ENCODE data around the gene MRPS9. TPM values are rescaled to one million over a fixed set of nuclear protein-coding genes. Genes with fewer than 3 reads are reported as not detected.

The MRPS9 gene
- total and polyA plus RNA-seq, 2 of the 13 experiments (the other 11 are each of a cell fraction or from before 2014, with no cell fraction given) = 31.2 to 91.8 TPM

DNA sequence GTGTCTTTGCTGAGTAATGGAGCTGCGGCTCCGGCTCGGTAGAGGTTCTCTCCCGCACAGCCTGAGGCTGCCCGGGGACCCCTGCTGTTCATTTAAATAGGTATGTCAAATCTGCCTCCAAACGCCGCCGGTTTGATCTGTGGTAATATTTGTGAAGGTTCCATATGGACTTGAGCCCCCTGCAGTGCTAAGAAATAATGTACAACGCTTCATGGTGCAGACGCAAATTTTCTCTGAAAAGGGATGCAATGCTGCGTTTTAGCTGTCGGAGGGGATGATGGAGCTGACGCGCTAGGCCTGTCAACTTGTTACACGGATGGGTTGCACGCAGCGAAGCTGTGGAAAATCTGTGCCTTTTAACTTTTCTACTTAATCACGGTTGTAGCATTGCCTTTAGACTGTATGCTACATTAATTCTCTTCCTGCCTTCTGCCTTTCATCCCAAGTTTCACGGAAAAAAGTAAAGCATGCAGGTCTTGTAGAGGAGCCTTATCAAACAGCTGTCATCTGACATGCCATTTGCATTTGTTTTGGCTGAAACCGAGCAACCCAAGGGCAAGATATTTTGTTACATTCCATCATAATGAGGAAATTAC, 43.2 kb downstream of the MRPS9 start (continued):
- TF ChIP-seq, protein P1, sequence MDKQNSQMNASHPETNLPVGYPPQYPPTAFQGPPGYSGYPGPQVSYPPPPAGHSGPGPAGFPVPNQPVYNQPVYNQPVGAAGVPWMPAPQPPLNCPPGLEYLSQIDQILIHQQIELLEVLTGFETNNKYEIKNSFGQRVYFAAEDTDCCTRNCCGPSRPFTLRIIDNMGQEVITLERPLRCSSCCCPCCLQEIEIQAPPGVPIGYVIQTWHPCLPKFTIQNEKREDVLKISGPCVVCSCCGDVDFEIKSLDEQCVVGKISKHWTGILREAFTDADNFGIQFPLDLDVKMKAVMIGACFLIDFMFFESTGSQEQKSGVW (CRISPR knock-in tag; IDR thresholded peaks at IDR 0.05; ENCODE audit: borderline replicate concordance) = no peak
- TF ChIP-seq ZNF777 (CRISPR knock-in tag; IDR thresholded peaks at IDR 0.05) = no peak

DNA sequence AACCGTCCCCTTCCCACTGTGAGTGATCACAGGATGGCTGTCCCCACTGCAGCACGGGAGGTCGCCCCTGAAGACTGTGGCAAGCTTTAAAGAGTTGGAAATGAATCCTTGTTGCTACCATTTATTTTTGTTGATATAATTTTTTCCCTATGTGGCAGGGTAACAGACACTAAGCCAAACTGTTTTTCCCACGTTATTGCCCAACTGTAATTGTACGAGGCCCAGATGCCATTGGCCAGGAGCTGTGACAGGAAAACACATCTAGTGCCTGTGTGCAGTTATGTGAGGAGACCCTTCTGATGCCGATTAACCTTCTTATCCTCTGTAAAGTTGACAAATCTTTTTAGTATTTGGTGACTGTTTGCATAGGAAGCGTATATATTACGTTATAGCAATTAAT, 44.2 kb downstream of the MRPS9 start:
- H3K4me1 ChIP-seq (ENCODE audit: insufficient read depth, low read length) = no peaks in the 10 kb centered on the region
- intact Hi-C loops (cut with micrococcal nuclease; ENCODE audit: unreplicated experiment) = no loop called here
- no peak overlapping the region for H3K4me3 ChIP-seq (replicated peaks in 1 of 3; ENCODE audit: insufficient read depth in 1 of 3, low read depth in 2 of 3, low read length in 3 of 3)
- in situ Hi-C loops (cut with HindIII; ENCODE audit: extremely low pct_ligation_motif_present, low pct_unique_long_range_greater_than_20kb) = no loop called here
- BruUV-seq (replicated peaks) = no TSS peak
- H3K27me3 ChIP-seq (ENCODE audit: control insufficient read depth in 1 of 2, insufficient read depth in 2 of 2, low read length in 2 of 2) = no peaks in the 10 kb centered on the region
- H3K36me3 ChIP-seq (replicated peaks in 1 of 2; ENCODE audit: control insufficient read depth in 1 of 2, insufficient read depth in 2 of 2, low read length in 2 of 2) = peaks cover 6 to 11% of the 10 kb centered on the region in 2 experiments; a peak in 2 of 5 replicates
- H3K9me3 ChIP-seq (ENCODE audit: low read length) = no peaks in the 10 kb centered on the region
- ATAC-seq (no peak), FAIRE-seq (no peak), DNase-seq (ENCODE audit: low spot score) (no peak)
- CTCF ChIA-PET (ENCODE audit: low intra/inter-chr PET ratio, low total read pairs) = no interaction called here
- H2AFZ ChIP-seq (ENCODE audit: low read length) = no peak overlapping the region
- H3K9ac ChIP-seq (ENCODE audit: insufficient read depth, low read depth, low read length) = no peak overlapping the region
- no peak overlapping the region for H3K27ac ChIP-seq (ENCODE audit: extremely low read length, insufficient read depth, low read length)
- POLR2A ChIA-PET = no interaction called here
- H3K79me2 ChIP-seq (ENCODE audit: insufficient read depth, low read length) = no peaks in the 10 kb centered on the region
- 87% methylated on average over 8 of the region's 8 CpGs for WGBS (ENCODE audit: low lambda C conversion rate)
- no peaks in the 10 kb centered on the region for H4K20me1 ChIP-seq (ENCODE audit: insufficient read depth, low read length)
- H3K4me2 ChIP-seq (ENCODE audit: low read depth, low read length) = no peak overlapping the region
- TF ChIP-seq CENPX (CRISPR knock-in tag; IDR thresholded peaks at IDR 0.05) = no peak
- TF ChIP-seq, protein P2, sequence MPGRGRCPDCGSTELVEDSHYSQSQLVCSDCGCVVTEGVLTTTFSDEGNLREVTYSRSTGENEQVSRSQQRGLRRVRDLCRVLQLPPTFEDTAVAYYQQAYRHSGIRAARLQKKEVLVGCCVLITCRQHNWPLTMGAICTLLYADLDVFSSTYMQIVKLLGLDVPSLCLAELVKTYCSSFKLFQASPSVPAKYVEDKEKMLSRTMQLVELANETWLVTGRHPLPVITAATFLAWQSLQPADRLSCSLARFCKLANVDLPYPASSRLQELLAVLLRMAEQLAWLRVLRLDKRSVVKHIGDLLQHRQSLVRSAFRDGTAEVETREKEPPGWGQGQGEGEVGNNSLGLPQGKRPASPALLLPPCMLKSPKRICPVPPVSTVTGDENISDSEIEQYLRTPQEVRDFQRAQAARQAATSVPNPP (CRISPR knock-in tag; IDR thresholded peaks at IDR 0.05) = no peak
- TF ChIP-seq TOE1 (CRISPR knock-in tag; IDR thresholded peaks at IDR 0.05) = no peak
- no peak for TF ChIP-seq EP300 (IDR thresholded peaks at IDR 0.05; ENCODE audit: low read depth in 2 of 2, low read length in 2 of 2)
- TF ChIP-seq EP300 (CRISPR knock-in tag; IDR thresholded peaks at IDR 0.05; ENCODE audit: borderline replicate concordance) = no peak
- TF ChIP-seq, protein P3, sequence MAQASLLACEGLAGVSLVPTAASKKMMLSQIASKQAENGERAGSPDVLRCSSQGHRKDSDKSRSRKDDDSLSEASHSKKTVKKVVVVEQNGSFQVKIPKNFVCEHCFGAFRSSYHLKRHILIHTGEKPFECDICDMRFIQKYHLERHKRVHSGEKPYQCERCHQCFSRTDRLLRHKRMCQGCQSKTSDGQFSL (CRISPR knock-in tag; IDR thresholded peaks at IDR 0.05) = no peak
- TF ChIP-seq GFI1 (CRISPR knock-in tag; IDR thresholded peaks at IDR 0.05; ENCODE audit: borderline replicate concordance) = no peak
- TF ChIP-seq NFYC (CRISPR knock-in tag; IDR thresholded peaks at IDR 0.05) = no peak
- no peak for TF ChIP-seq XBP1 (CRISPR knock-in tag; IDR thresholded peaks at IDR 0.05)
- no peak for TF ChIP-seq DPF2 (CRISPR knock-in tag; IDR thresholded peaks at IDR 0.05; ENCODE audit: borderline replicate concordance, low read depth)
- TF ChIP-seq, protein P4, sequence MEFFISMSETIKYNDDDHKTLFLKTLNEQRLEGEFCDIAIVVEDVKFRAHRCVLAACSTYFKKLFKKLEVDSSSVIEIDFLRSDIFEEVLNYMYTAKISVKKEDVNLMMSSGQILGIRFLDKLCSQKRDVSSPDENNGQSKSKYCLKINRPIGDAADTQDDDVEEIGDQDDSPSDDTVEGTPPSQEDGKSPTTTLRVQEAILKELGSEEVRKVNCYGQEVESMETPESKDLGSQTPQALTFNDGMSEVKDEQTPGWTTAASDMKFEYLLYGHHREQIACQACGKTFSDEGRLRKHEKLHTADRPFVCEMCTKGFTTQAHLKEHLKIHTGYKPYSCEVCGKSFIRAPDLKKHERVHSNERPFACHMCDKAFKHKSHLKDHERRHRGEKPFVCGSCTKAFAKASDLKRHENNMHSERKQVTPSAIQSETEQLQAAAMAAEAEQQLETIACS (CRISPR knock-in tag; IDR thresholded peaks at IDR 0.05) = no peak
- TF ChIP-seq, protein P5, sequence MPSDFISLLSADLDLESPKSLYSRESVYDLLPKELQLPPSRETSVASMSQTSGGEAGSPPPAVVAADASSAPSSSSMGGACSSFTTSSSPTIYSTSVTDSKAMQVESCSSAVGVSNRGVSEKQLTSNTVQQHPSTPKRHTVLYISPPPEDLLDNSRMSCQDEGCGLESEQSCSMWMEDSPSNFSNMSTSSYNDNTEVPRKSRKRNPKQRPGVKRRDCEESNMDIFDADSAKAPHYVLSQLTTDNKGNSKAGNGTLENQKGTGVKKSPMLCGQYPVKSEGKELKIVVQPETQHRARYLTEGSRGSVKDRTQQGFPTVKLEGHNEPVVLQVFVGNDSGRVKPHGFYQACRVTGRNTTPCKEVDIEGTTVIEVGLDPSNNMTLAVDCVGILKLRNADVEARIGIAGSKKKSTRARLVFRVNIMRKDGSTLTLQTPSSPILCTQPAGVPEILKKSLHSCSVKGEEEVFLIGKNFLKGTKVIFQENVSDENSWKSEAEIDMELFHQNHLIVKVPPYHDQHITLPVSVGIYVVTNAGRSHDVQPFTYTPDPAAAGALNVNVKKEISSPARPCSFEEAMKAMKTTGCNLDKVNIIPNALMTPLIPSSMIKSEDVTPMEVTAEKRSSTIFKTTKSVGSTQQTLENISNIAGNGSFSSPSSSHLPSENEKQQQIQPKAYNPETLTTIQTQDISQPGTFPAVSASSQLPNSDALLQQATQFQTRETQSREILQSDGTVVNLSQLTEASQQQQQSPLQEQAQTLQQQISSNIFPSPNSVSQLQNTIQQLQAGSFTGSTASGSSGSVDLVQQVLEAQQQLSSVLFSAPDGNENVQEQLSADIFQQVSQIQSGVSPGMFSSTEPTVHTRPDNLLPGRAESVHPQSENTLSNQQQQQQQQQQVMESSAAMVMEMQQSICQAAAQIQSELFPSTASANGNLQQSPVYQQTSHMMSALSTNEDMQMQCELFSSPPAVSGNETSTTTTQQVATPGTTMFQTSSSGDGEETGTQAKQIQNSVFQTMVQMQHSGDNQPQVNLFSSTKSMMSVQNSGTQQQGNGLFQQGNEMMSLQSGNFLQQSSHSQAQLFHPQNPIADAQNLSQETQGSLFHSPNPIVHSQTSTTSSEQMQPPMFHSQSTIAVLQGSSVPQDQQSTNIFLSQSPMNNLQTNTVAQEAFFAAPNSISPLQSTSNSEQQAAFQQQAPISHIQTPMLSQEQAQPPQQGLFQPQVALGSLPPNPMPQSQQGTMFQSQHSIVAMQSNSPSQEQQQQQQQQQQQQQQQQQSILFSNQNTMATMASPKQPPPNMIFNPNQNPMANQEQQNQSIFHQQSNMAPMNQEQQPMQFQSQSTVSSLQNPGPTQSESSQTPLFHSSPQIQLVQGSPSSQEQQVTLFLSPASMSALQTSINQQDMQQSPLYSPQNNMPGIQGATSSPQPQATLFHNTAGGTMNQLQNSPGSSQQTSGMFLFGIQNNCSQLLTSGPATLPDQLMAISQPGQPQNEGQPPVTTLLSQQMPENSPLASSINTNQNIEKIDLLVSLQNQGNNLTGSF (CRISPR knock-in tag; IDR thresholded peaks at IDR 0.05) = no peak
- no peak for TF ChIP-seq SAP130 (CRISPR knock-in tag; IDR thresholded peaks at IDR 0.05; ENCODE audit: low read depth)
- no peak for TF ChIP-seq RFX1 (IDR thresholded peaks at IDR 0.05)

All from HepG2 (cell line).